Cerebellar nuclear complex (tissue), 1 donor: ENCODE results near the gene GALNTL6.

ENCODE experiments used
- DNase-seq, 2 experiments: peaks; one replicate each; lab custom pipeline; 2025; lab: John Stamatoyannopoulos, UW

The GALNTL6 gene

DNA sequence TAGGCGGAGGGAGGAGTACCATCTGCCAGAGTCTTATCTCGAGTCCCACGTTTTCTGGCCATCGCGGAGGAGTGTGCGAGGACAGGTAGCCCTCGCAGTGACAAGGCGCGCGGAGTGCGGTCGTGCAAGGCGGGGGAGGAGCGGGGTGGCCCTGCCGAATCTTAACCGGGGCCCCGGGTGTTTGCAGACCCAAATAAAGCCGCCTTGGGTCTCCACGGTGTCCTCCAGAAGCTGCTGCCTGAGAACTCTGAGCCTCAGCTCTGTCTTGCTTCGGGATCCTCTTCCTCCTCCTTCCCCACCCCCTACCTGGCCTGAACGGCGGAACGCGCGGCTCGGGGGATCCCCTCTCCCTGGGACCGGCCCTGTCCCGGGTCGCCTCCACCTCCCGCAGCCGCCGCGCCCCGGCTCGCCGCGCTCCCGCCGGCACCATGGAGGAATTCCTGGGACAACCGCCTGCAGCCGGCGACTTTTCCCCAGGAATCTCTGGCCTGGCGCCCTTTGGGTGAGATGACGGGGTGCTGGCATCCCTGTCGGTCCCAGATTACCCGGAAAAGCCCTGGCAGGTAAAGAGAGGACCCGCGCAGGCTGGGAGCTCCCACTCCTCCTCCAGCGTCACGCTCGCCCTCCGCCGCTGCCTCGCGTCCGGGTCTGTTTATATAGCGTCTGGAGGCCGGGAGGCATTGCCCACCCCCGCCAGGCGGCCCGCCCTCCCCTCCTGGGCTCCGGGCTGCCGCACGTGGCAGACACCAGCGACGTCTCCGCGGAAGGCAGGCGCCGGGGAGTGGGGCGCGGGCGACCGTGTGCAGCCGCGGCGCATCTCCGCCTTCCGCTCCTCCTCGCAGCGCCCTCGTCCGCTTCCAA is at the start of gene GALNTL6:
Gene GALNTL6 (plus strand): TSS at position 740 of the 861 bp plus-strand sequence.
- no peak for DNase-seq

DNA sequence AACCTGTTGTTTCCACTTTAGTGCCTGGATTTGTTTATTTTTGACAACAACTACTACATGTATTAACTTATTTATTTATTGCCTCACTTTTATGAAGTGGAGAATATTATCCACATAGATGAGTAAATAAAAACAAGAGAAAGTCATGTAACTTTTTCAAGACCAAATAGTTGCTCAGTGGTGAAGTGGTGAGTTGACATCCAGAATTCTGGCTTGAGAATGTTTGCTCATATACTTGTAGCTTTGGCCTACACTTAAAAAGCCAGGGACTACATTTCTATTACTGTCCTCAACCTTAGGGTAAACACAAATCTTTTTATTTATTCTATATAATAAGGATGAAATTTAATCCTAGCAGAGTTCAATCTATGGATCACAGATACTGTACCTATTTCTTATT is 47.7 kb upstream of the GALNTL6 start:
- no peak for DNase-seq

DNA sequence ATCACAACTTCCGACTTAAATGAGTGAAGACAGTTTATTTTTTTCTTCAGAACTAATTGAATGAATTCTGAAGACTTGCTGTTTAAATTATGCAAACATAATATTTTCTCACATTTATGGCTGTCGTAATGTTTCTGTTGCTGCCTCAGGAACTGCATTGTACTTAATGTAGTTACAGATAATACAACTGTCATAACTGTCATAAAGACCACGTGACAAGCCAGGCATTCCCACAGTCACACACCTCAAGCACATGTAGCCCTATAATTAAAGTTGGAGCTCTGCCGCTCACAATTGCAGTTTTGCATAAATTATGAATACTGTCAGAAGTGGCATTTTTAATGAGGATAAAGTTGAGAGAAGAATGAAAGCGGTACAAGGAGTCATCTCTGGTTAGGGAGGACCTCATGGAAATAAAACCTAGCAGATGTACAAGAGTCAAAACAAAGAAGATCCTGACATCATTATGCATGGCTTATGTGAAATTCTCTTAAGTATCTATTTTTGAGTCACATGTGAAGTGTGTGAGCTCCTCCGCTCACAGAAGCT is 38.5 kb upstream of the GALNTL6 start:
- no peak for DNase-seq

DNA sequence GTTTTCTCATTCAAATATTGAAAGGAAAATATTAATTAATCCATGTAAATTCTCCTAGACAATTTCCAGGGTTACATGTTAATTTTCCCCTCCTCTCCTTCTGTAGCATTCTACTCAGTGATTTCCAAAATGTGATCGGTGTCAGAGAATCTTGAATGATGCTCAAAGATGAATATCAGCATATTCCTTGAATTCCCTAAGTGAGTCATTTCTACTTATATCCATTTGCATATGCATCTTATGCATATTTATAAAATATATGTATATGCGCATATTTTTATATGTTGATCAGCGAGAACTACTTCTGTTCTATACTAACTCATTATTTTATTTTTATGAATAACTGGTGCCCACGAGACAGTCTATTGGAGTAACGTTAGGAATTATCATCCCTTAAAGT is 33.9 kb upstream of the GALNTL6 start:
- no peak for DNase-seq

DNA sequence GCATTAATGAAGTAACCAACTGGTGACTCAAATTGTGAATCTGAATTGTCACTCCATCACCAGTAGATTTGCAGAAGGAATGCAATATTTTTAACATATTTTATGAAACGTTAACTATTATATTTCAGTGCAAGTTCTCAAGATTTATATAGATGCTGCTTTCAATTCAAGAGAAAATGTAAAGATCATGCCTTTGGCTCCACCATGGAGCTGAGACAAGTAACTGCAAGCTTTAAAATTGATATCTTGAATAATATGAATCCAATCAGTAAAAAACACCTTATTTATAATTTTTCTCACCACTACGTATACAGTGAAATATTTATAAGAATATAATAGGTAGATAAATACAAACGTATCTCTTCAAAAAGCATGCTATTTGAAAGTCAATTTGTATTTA is 27.8 kb upstream of the GALNTL6 start:
- DNase-seq: no peak

DNA sequence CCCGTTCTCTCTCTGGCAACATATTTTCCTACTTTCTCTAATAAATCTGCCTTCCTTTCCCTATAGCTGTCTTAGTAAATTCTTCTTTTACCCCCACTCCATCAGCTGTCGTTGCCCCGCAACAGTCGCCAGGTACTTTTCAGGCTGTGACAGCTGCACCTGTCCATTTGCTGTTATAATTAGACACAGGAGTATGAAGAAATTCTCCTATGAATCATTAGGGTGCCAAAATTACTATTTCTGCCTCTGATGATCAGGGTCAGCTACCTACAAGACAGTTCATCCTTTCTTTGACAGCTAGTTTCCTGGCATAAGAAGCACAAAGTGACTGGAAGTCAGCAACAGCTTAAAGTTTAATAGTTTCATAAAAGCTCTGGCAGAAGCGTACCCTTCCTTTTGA is 19.5 kb upstream of the GALNTL6 start:
- no peak for DNase-seq

DNA sequence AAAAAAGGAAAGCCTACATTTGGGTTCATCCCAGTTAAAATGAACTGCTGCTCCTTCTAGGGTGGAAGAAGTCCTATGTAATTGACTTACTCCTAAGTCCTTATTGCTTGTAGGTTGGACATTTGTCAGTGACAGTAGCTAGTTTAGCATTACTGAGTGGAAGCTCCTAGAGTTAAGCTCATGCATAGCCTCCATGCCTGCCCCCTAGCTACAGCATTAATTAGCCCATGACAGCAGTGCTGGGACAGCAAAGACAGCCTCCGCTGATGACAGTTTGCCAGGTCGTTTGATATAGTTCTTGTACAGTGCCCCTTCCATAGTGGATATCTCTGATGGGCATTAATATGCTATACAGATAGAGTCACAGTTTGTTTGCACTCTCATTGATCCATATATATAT is 18.7 kb upstream of the GALNTL6 start:
- DNase-seq: no peak

DNA sequence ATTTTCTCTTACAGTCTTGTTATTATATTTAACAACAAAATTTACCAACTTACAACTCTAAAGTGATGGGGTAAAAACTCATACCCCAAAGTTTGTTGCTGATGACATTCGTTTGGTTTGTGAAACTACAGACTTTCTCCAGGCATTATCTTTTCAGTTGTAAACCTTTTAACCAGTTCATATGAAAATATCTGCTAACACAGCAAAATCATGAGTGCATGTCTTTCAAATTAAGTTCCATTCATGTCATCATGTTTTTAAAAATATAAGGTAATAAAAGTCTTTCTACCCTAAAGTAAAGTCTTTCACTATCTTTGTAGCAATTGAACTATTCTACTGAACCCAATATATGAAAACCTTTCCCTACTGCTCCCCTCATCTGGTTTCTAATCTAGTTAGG is 3.4 kb upstream of the GALNTL6 start:
- no peak for DNase-seq

DNA sequence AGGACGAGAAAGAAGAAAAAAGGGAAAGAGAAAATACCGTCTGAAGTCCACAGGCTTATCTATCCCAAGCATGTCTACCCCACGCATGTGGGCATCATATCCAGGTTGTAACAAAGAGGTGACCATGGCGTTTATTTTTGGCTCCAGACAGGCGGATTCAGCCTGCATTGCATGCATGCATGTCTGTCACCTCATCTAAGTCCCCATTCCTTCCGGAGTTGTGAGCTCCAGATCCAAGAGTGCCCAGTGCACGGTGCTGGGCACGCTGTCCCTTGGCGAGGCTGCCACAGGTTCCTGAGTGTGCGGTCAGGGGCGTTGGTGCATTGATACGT is 905 bp upstream of the GALNTL6 start:
- DNase-seq: no peak

DNA sequence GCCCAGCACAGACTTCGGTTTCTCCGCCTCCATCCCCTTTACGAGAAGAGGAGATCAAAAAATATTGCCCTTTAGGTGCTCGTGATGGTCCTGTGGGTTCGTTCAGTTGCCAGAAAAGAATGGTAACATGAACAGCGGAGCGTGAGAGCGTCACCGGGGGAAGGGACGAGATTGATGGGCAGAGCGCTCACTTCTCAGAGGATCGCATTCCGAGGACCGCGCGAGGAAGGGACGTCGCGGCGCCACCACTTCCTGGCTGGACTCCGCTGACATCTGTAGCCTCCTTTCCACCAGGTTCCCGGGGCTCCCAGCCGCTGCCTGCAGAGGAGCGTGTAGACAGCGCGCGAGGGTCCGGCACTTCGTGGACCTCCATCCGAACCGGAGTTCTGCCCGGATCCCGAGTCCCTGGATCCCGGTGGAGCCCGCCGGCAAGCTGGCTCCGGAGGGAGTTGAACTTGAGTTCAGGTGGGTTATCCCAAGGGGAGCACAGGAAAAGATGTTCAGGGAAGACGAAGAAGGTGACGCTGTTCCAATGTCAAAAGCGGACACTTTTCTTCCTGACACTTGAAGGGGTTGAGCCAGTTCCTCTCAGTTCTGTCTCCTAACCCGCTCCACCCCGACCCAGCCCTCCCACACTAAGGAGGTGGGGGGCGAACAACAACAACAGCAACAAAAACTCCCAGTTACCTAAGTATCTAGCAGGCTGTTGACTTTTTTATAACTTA is 484 bp downstream of the GALNTL6 start:
- no peak for DNase-seq

DNA sequence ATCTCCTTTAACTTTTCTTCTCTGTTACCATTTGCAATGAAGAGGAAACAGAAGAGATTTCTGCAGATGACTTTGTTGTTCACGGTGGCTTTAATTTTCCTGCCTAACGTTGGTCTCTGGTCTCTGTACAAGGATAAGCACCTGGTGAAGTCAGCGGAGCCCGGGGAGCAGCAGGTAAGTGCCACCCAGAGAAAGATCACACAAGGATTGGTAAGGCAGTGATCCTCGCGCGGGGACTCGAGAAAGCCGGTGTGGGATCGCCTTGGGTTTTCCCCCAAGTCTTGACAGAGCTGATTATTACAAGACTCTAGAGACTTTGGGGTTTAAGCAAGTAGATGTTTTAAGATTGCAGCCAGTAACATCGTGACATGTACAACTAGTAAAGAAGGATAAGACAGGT is 1.3 kb downstream of the GALNTL6 start:
- DNase-seq: no peak

DNA sequence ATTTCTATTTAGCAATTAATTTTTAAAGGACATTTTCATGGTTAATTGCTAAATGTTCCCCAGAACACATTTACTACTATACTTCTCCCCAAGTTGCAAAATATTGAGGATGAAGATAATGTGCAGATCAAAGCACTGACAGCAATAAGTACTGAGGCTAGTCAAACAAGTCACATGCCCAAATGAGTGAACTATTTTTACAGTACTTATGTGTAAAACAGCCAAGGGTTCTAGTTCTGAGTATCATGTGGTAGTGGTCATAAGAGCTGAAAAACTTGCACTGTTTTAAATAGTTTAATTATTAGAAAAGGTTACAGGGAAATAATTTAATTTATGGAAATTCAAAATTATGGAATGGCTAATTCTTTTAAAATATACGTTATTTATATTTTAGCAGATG is 3.8 kb downstream of the GALNTL6 start:
- DNase-seq: no peak

DNA sequence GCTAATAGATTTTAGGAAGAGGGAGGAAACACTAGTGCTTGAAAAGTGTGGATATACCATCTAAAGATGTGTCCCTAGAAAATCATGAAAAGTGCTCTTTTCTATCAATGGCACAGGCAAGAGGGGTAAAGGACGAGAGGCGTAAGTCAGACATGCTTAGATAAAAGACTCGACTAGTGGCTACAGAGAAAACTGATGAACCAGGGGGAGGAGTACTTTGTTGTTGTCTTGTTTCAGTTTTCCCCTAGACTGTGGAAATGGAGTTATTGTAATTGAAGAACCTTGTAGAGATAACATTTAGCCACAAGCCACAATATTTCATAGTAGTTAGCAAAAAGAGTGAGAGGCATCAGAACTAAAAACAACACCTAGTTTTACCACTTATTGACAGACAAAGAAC is 21.4 kb downstream of the GALNTL6 start:
- DNase-seq: no peak

DNA sequence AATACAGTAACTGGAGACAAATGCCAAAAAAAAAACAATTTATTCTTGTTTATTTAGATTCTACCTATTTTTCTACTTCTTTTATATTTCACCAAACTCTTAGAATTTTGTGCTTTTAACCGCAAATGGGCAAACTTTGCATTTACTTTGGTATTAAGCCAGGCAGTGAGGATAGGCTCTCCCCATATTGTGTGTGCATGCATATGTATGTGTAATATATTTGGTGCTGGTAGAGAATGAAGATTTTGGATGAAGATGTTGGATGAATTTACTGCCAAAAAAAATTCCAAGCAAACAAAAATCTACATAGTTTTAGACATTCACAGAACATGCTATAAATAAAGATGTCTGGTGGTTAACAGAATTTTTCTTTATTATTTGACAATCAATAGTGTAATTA is 30.3 kb downstream of the GALNTL6 start:
- DNase-seq: no peak

DNA sequence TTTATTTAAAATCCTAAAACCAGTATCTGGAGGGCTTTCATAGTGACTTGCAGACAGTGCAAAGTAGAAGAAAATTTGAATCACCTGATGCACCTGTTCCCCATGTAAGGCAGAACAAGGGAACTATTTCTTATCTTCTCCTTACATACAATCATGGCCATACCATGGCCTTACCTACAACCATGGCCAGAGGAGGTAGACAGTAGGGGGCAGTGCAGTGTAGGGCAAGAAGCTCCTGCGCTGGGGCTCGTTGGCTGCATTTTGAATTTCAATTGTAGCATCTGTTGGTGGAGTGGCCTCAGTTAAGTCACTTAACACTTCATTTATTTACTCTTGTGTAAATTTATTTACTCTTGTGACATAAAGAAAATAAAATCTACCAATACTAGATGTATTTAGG is 33.0 kb downstream of the GALNTL6 start:
- no peak for DNase-seq

DNA sequence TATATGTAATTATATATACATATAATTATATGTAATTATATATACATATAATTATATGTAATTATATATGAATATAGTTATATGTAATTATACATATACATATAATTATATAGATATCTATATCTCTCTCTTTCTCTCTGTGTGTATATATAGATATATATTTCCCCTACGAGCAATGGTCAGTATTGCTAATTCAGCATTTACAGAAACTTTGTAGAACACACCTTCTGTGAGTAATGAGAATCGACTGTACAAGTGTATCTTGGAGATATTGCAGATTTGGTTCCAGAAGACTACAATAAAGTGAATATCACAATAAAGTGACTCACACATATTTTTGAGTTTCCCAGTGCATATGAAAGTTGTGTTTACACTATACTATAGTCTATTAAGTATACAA is 33.7 kb downstream of the GALNTL6 start:
- no peak for DNase-seq

DNA sequence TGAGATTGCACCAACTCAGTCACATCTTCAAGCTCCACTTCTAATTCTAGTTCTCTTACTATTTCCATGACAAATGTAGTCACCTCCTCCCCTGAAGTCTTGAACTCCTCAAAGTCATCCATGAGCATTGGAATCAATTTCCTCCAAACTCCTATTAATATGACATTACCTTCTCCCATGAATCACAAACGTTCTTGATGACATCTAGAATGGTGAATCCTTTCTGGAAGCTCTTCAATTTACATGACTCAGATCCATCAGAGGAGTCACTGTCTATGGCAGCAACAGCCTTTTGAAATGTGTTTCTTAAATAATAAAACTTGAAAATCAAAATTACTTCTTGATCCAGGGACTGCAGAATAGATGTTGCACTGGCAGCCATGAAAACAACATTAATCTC is 34.5 kb downstream of the GALNTL6 start:
- DNase-seq: no peak

DNA sequence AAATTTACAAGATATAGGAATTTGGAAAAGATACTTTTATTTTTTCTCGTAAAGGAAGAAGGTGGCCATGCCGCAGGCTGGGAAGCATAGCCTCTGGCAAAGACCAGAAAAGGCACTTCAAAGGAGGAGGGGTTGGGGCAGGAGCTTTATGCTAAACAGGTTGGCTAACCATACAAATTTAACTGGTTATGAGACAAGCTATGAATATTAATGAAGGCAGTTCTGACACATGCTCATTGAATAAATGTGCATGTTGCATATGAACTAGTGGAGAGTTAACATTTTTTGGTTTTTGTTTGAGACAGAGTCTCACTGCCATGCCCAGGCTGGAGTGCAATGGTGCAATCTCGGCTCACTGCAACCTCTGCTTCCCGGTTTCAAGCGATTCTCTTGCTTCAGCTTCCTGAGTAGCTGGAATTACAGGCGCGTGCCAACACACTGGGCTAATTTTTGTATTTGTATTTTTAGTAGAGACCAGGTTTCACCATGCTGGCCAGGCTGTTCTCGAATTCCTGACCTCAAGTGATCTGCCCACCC is 36.5 kb downstream of the GALNTL6 start:
- DNase-seq: no peak

DNA sequence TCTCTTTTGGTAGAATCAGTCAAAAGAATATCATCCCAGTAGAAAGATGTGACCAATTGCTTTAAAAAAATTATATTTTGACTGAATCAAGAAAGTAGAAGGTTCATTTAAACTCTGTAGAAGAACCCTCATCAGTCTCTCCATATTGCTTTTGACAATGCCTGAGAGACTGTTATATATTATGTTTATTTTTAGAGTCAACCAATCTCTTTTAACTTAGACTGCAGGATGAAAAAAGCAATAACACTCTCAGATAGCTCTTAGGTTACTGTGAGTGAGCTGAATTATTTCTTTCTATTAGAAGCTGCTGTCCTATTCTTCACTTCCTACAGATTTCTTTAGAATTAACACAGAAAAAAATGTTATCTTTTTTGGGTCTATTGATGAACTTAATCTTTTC is 38.1 kb downstream of the GALNTL6 start:
- DNase-seq: no peak

DNA sequence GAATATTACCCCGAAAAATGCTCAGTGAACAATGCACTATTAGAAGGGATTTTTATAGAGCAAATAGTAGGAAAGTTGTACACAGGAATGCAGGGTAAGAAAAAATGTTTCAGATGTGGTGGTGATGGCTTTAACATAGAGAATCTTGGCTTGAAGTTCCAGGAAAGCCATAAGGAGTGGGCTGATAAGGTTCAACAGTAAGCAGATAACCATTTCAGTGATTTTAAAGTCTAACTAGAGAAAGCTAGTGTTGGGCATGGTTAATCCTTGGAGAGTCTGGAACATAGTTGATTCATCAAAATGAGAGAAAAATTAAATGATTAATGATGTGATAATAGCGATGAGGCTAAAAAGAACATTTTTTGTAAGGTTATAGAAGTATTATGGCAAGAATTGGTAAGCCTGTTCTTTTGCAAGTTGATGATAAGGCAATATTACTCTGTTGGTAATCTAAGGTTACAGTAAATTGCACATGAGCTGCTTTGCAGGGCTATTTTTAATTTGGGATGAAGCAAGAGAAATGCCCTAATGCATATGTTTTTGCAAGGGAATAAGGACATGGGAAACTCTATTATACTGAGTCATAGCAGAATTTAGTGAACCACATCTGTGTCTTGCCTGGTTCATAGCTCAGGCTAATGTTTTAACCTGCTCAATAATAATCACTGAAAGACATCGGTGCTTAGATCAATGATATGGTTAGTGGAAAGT is 44.3 kb downstream of the GALNTL6 start:
- DNase-seq: no peak

DNA sequence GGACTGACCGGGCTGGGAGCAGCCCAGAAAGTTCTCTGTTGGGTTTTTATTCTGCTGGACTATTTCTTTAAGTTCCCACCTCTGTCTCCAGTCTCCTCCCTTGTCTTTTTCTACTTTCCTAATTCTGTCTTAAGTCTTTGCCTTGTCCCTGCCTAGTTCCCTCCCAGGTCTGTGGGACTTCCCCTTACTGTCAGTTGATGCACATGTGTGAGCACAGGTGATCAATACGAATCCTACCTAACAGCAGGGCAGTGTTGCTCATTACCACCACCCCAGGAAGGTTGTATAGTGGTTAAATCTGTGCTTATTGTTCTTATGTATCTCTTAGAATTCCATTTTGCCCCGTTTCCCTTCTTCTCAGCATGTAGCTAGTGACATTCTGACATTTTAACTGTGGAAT is 62.1 kb downstream of the GALNTL6 start:
- DNase-seq: no peak

DNA sequence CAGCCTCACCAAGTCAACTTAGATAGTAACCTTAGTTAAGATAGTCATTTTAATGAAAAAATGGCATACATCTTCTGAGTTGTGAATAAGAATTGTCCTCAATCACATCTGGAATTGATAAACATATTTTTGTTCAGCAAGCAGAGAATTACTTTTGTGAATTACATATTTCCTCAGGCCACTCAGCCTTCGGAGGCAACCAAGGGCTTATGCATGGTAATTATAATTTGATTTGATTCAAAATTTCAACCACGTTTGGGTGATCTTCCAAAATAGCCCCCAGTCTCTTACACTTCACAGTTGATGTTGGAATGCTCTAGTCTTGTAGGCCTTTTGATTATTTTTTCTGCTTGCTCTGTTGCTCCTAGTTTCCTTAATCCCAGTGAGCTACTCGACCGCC is 63.4 kb downstream of the GALNTL6 start:
- DNase-seq: no peak

DNA sequence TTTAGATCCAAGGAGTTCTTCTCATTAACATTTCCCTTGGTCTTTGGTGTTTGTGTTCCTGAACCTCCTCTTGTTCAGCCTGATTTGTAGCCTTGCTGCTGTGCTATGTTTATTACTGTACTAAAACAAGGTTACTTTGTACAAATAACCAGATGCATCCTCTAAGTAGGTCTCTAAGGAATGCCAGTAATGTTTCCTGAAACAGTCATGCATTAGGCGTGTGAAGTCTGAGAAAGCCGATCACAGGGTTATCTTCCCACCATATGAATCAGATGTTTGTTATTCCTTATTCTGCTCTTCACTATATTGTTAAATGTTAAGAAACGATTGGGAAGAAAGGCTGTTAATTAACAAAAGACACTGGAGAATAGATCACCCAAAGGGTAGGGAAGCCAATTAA is 66.9 kb downstream of the GALNTL6 start:
- no peak for DNase-seq
